Activated naive CD4-positive, alpha-beta T cell treated with anti-CD3 and anti-CD28 coated beads for 36 hours (primary cell): ENCODE measurements around the gene BAZ1B. TPM values are rescaled to one million over a fixed set of nuclear protein-coding genes. Genes with fewer than 3 reads are reported as not detected.

Experiments used
- CTCF ChIA-PET: fragments of 350-600 bp; sonication (Branson Sonifier 250); formaldehyde crosslinking; loops from one replicate; lab custom pipeline; 2021; ENCODE audit warnings: antibody characterized with exemption; lab: Charles Lee
- DNase-seq: peaks from one replicate; pipeline ENCODE4 v3.0.0-alpha.2; 2020
- H3K27ac Mint-ChIP-seq: one replicate; pipeline ENCODE4 v1.8.0; 2021; ENCODE audit warnings: mild to moderate bottlenecking, mixed read lengths
- H3K27me3 Mint-ChIP-seq: one replicate; pipeline ENCODE4 v1.8.0; 2021; ENCODE audit warnings: low read depth, mixed read lengths
- H3K36me3 Mint-ChIP-seq: one replicate; pipeline ENCODE4 v1.8.0; 2021; ENCODE audit warnings: low read depth, mixed read lengths
- H3K4me1 Mint-ChIP-seq: one replicate; pipeline ENCODE4 v1.8.0; 2021; ENCODE audit warnings: low read depth, mixed read lengths
- H3K4me3 Mint-ChIP-seq: one replicate; pipeline ENCODE4 v1.8.0; 2021; ENCODE audit warnings: mild to moderate bottlenecking, moderate library complexity, mixed read lengths
- H3K9me3 Mint-ChIP-seq: one replicate; pipeline ENCODE4 v1.8.0; 2021; ENCODE audit warnings: mixed read lengths
- intact Hi-C: fragments of 100-400 bp; cut with micrococcal nuclease; formaldehyde crosslinking; loops from one replicate; pipeline ENCODE4 v1.15.1; 2023
- total RNA-seq, 2 experiments: library from RNA; stranded (reverse); gene quantifications; one replicate each; pipeline ENCODE4 v1.2.3, GENCODE V29; 2021

The BAZ1B gene
- total RNA-seq, 2 experiments from 2014 or later, result 67.6 to 69.9 TPM

GRCh38 chr7:73452999-73453635, 69.0 kb downstream of the BAZ1B start:
- Mint-ChIP-seq H3K9me3 (no peaks in the 10 kb centered on the region), H3K27ac (no peak overlapping the region), H3K4me3 (no peak overlapping the region), H3K36me3 (peaks cover 50% of the 10 kb centered on the region), H3K27me3 (no peaks in the 10 kb centered on the region), H3K4me1 (no peaks in the 10 kb centered on the region)
- intact Hi-C loops, result loop anchor here (1.0 kb wide), 1 partner anchor 129 kb away; no protein-coding TSS in a partner anchor
- CTCF ChIA-PET, result interaction anchor here (0.9 to 2.4 kb wide), 5 partner anchors 12 to 129 kb away, joined by 3 to 17 read pairs (median 5); no protein-coding TSS in a partner anchor
- DNase-seq, result no peak

DNA sequence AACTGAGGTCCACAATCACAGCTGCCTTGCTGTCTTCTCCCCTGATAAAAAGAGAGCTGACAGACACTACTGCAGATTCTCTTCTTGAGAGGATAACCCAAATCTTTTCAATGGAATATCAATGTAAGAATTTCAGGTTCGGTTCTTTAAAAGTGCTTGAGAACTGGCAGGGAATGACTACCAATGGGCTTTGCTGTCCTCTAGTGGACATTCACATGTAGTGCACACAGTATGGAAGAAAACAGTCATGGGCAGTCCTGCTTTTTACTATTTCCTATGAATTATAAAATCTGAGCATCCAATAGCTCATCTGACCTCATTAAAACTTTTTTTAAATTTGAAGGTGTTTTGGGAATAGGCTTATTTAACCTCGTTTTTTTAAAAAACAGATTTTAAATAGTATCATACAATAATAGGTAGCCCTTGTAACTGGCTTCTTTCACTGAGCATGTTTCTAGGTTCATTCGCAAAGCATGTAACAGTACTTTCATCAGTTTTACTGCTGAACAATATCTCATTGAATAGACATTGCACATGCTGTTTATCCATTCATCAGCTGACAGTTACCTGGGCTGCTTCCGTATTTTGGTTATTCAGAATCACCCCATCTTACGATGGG, 70.2 kb downstream of the BAZ1B start:
- Mint-ChIP-seq H3K27ac (no peak overlapping the region), H3K9me3 (no peaks in the 10 kb centered on the region), H3K4me1 (no peaks in the 10 kb centered on the region), H3K36me3 (peaks cover 47% of the 10 kb centered on the region), H3K27me3 (no peaks in the 10 kb centered on the region), H3K4me3 (no peak overlapping the region)
- intact Hi-C loops, result loop anchor here (1.0 kb wide), 1 partner anchor 128 kb away; no protein-coding TSS in a partner anchor
- CTCF ChIA-PET, result interaction anchor here (0.6 to 2.4 kb wide), 23 partner anchors 8 to 144 kb away, joined by 3 to 17 read pairs (median 3); partner anchors contain the start of gene NSUN5
- DNase-seq, result peak; percentile 35

- DNase-seq, result no peak
- CTCF ChIA-PET, result interaction anchor here (0.5 kb wide), 1 partner anchor 142 kb away, joined by 5 read pairs; no protein-coding TSS in a partner anchor
- Mint-ChIP-seq H3K9me3 (no peaks in the 10 kb centered on the region), H3K4me1 (no peaks in the 10 kb centered on the region), H3K4me3 (no peak overlapping the region), H3K27me3 (no peaks in the 10 kb centered on the region), H3K36me3 (peaks cover 55% of the 10 kb centered on the region), H3K27ac (no peak overlapping the region)
- intact Hi-C loops, result no loop called here
These were observed 72.7 kb downstream of the BAZ1B start for GRCh38 chr7:73449422-73449821.

DNA sequence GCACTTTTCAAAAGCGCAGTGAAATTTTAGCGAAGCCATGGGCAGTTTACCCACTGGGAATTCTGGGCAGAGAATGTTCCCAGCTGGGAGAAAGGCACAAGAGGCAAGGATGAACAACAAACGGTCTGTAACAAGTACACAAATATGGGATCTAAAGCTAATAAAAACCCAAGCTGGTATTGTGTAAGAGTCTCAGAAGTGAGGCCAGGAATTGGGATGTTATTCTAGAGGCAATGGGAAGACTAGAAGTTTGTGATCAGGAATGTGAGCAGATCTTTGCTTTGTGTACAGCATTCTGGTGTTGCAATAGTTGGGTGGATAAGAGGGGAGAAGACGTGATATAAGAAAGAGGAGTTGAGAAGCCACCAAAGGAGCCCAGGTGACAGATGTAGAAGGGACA, 73.5 kb downstream of the BAZ1B start:
- no peak for DNase-seq
- CTCF ChIA-PET, result no interaction called here
- H3K27me3 Mint-ChIP-seq, result no peaks in the 10 kb centered on the region
- no peak overlapping the region for H3K27ac Mint-ChIP-seq
- no peaks in the 10 kb centered on the region for H3K4me1 Mint-ChIP-seq
- H3K4me3 Mint-ChIP-seq, result no peak overlapping the region
- intact Hi-C loops, result no loop called here
- peaks cover 58% of the 10 kb centered on the region for H3K36me3 Mint-ChIP-seq
- no peaks in the 10 kb centered on the region for H3K9me3 Mint-ChIP-seq

DNA sequence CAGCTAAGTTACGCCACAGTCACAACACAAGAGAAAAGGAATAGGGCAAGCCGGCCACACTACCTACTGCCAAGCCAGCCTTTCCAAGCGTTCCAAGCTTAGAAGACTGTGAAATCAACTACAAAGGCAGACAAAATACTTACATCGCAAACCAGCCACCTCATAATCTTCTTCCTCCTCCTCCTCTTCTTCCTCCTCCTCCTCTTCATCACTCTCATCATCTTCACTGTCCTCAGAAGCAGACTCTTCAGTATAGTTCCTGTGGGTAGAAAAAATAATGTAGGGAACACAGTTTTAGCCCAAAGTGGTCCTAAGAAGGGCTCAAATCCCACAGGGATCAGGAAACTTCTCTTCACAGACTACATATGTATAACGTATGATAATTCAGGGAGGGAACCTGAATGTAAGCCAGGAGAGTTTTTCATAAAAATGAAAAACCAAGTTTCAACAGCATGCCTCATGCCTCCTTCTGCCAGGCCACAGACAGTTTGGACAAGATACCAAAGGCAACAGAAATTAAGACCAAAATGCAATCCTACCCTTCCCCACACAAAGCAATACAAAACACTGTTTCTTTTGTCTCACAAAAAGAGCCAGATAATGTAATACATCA, 74.9 kb downstream of the BAZ1B start:
- CTCF ChIA-PET, result interaction anchor here (1.2 kb wide), 1 partner anchor 123 kb away, joined by 3 read pairs; no protein-coding TSS in a partner anchor
- intact Hi-C loops, result no loop called here
- H3K4me3 Mint-ChIP-seq, result no peak overlapping the region
- no peak for DNase-seq
- no peaks in the 10 kb centered on the region for H3K27me3 Mint-ChIP-seq
- no peak overlapping the region for H3K27ac Mint-ChIP-seq
- no peaks in the 10 kb centered on the region for H3K4me1 Mint-ChIP-seq
- peaks cover 64% of the 10 kb centered on the region for H3K36me3 Mint-ChIP-seq
- H3K9me3 Mint-ChIP-seq, result no peaks in the 10 kb centered on the region

GRCh38 chr7:73446682-73447081, 75.4 kb downstream of the BAZ1B start:
- no peaks in the 10 kb centered on the region for H3K4me1 Mint-ChIP-seq
- intact Hi-C loops, result no loop called here
- H3K9me3 Mint-ChIP-seq, result no peaks in the 10 kb centered on the region
- CTCF ChIA-PET, result interaction anchor here (1.2 to 1.7 kb wide), 2 partner anchors 10 to 122 kb away, joined by 3 read pairs; no protein-coding TSS in a partner anchor
- no peaks in the 10 kb centered on the region for H3K27me3 Mint-ChIP-seq
- no peak overlapping the region for H3K4me3 Mint-ChIP-seq
- DNase-seq, result no peak
- H3K27ac Mint-ChIP-seq, result no peak overlapping the region
- peaks cover 67% of the 10 kb centered on the region for H3K36me3 Mint-ChIP-seq

GRCh38 chr7:73443548-73444255, 78.4 kb downstream of the BAZ1B start:
- no peaks in the 10 kb centered on the region for H3K27me3 Mint-ChIP-seq
- H3K36me3 Mint-ChIP-seq, result peaks cover 54% of the 10 kb centered on the region
- intact Hi-C loops, result no loop called here
- no peak for DNase-seq
- no peak overlapping the region for H3K27ac Mint-ChIP-seq
- H3K4me3 Mint-ChIP-seq, result no peak overlapping the region
- CTCF ChIA-PET, result no interaction called here
- no peaks in the 10 kb centered on the region for H3K9me3 Mint-ChIP-seq
- no peaks in the 10 kb centered on the region for H3K4me1 Mint-ChIP-seq

DNA sequence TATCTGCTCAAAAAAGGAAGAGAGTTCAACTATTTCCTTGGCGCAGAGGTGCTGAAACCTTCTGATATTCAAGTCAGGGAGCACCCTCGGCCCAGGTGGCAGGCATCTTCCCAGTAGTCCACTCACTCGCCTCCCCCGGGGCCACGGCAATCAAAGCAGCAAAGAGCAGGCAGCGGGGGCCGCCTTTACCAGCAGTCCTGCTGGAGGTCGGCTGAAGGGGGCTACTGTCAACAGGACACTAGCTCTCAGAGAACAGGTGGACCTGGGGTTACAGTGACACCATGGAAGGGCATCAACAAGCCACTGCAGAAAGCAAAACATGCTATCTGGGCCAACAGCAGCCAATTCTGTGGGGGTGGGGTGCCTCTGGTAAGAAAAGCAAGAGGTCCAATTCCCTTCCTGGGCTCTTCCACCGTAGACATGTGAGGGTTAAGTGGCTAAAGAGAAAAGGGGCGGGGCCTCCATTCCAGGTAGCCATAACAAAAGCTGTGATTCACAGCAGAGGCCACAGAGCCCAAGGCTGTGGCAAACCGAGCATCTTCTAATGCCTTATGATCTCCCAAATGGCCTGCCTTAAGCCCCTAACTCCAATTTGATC, 79.1 kb downstream of the BAZ1B start:
- Mint-ChIP-seq H3K36me3 (peaks cover 50% of the 10 kb centered on the region), H3K27ac (no peak overlapping the region), H3K4me3 (no peak overlapping the region), H3K27me3 (no peaks in the 10 kb centered on the region), H3K4me1 (no peaks in the 10 kb centered on the region), H3K9me3 (no peaks in the 10 kb centered on the region)
- CTCF ChIA-PET, result interaction anchor here (1.5 kb wide), 1 partner anchor 8 kb away, joined by 8 read pairs; no protein-coding TSS in a partner anchor
- intact Hi-C loops, result no loop called here
- DNase-seq, result no peak

DNA sequence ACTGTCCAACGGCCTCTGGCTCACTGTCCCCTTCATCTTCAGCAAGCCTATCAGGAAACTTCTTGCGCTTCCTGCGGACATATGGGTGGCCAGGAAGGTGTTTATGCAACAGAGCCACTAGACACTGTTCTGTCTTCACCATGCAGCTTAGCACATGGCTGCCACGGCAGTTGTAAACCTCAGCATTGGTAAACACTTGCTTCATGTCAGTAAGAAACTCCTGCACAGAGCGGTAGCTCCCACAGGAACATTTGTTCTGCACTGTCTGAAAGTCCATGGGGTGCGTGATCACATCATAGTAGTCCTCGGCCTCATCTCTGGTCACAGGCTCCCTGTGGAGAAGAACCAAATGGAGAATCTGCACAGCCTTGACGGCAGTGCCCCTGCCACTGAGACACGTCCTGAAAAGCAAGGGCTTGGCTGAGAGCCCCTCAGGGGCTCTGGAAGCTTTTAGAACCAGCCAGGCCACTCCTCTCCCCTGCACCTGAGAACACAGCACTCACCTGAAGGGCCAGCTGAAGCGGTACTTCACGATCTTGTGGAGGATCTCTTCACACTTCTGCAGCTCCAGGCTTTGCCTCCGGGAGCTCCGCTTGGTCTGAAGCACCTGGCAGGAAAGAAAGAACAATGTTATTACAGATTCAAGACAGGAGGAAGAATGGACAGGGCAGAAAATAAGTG, 79.7 kb downstream of the BAZ1B start:
- CTCF ChIA-PET, result interaction anchor here (0.6 to 1.5 kb wide), 2 partner anchors 9 to 108 kb away, joined by 3 to 8 read pairs; no protein-coding TSS in a partner anchor
- Mint-ChIP-seq H3K36me3 (peaks cover 46% of the 10 kb centered on the region), H3K4me3 (no peak overlapping the region), H3K27ac (no peak overlapping the region), H3K4me1 (no peaks in the 10 kb centered on the region), H3K9me3 (no peaks in the 10 kb centered on the region), H3K27me3 (no peaks in the 10 kb centered on the region)
- no peak for DNase-seq
- intact Hi-C loops, result no loop called here

GRCh38 chr7:73439410-73439704, 82.7 kb downstream of the BAZ1B start:
- peaks cover 2% of the 10 kb centered on the region for H3K9me3 Mint-ChIP-seq
- H3K27ac Mint-ChIP-seq, result no peak overlapping the region
- H3K36me3 Mint-ChIP-seq, result peaks cover 24% of the 10 kb centered on the region
- peaks cover 3% of the 10 kb centered on the region for H3K4me1 Mint-ChIP-seq
- intact Hi-C loops, result loop anchor here (10.0 kb wide), 1 partner anchor 245 kb away; the partner anchor contains the start of genes BUD23 and DNAJC30
- no peak for DNase-seq
- peaks cover 5% of the 10 kb centered on the region for H3K27me3 Mint-ChIP-seq
- CTCF ChIA-PET, result interaction anchor here (1.5 kb wide), 1 partner anchor 12 kb away, joined by 4 read pairs; no protein-coding TSS in a partner anchor
- H3K4me3 Mint-ChIP-seq, result no peak overlapping the region
